GM18498 (cell line): ENCODE results near the gene MCIDAS.

ENCODE experiments used
- ATAC-seq: cut with Tn5 transposase; IDR thresholded peaks from one replicate; pipeline ENCODE4 v1.9.1; 2021; ENCODE audit warnings: mild to moderate bottlenecking, moderate library complexity; ENCODE audit not compliant: unreplicated experiment

MCIDAS gene

DNA sequence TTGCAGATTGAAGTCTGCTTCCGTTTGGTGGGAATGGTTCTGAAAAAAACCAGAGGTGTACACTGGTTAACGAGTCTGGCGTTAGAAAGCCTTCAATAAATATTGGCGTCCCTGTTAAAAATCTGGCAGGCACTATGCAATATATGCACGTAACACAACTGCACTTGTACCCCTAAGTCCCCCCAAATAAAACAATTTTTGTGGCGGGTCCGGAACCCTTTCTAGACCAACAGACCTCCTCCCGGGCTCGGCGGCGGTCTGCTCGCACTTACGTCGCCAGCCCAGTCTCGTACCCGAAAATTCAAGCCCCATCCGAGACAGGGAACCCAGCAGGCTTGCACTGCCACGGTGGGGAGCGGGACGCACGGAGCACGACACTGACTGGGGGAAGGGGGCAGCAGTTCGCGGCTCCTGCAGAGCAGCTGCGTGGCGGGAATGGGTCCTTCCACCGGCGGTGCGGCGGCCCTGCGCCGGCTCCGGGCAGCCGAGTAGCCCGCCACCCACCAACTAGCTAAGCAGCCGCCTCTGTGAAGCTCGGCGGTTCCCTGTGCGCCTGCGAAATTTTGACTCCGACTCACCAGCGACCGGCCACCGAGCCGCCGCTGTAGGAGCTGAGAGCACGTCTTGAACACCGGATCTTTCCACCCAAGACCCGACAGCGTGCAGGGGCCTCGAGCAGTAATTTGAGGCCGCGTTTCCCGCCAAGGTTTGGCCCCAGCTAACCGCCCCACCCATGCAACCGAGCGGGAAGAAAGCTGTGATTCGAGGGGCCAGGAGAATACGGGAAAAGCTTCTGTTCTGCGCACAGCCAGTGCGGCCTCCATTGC, 3.9 kb downstream of the MCIDAS start:
- no peak for ATAC-seq

- no peak for ATAC-seq
These were observed 4.8 kb downstream of the MCIDAS start for GRCh38 chr5:55222092-55222984.

GRCh38 chr5:55220433-55221185, 6.5 kb downstream of the MCIDAS start:
- ATAC-seq: no peak

- ATAC-seq: no peak
These were observed 7.3 kb downstream of the MCIDAS start for GRCh38 chr5:55219770-55220169.

DNA sequence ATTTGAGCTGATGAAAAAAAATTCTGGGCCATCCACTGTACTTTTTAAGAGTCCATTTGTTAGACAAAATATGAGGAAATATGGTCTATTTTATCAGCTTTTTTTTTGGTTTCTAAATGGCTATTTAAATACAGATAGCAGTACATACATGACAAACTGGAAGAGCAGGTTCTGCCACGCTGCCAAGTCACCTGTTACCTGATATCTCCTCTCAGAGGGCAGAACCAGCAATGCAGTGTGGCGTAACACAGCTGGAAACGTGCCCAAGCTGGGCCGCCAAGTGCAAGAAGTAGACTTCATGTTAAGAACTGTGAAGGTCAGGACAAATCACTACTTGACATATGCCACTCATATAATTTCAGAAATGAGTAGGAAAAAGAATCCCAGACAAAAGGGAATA, 8.1 kb downstream of the MCIDAS start:
- no peak for ATAC-seq

GRCh38 chr5:55211184-55211874, 15.8 kb downstream of the MCIDAS start:
- ATAC-seq: no peak

GRCh38 chr5:55205001-55205400, 22.1 kb downstream of the MCIDAS start:
- no peak for ATAC-seq

- no peak for ATAC-seq
These were observed 36.0 kb downstream of the MCIDAS start for GRCh38 chr5:55191165-55191564.

- no peak for ATAC-seq
These were observed 38.2 kb downstream of the MCIDAS start for GRCh38 chr5:55188656-55189540.

GRCh38 chr5:55187370-55187769, 39.7 kb downstream of the MCIDAS start:
- no peak for ATAC-seq

DNA sequence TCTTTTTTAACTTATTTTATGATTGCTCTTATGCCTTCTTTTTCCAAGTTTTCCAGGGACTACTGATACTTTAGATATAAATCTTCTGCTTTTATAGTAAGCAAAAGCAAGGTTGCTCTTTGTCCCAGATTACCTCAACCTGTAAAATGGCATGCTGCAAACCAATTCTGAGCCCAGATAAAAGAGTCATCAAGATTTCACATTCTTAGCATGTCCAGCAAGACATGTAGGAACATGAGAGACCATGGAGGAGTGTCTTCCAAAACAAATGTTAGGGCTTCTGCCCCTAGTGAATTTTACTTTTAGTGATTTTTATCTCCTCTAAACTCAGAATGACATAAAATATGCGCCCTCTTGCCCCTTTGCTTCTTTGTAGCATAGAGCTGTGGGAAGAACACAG, 47.1 kb downstream of the MCIDAS start:
- ATAC-seq: no peak

- no peak for ATAC-seq
These were observed 50.0 kb downstream of the MCIDAS start for GRCh38 chr5:55177078-55177477.

DNA sequence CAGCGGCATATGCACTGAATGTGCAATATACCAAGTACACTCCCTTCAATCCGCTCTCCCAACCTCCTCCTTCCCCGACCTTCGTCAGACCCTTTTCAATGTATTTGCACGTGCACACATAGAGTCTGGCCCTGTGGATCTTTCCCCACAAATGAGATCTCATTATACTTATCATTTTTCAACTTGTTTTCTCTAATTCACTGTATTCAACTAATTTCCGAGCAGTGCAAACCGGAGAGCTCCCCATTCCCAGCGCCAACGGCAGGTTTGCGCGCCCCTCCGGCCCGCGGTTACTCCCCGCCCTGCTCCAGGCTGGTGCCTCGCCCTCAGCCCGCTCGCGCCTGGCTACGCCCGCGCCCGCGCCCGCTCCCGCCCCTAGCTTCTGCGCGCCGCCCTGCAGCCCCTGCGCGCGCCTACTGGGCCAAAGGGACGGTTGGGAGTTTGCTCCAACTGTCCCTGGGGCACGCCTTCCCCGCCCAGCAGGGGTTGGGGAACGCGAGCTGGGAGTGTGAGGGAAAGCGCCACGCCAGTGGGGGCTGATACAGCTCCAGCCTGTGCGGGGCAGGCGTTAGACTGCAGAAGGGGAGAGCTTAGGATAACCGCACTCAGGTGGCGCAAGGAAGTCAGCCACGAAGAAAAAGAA, 50.8 kb downstream of the MCIDAS start:
- ATAC-seq: no peak

DNA sequence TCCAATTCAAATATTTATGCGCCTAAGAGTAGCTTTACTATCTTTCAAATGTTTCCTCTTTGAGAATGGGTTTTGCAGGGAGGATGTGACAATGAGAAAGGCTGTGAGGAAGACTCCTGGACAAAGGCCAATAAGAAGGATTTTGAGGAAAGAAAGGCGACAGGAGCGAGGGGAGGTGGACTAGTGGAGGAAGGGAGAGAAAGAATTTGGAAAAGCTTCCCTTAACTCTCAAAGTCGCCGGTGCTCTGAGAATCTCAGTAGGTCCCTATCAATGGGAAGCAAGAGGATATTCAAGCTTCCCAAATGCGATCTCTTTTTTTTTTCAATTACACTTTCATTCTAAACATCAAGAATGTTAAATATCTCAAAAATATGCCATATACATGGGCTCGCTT, 51.3 kb downstream of the MCIDAS start:
- ATAC-seq: no peak

DNA sequence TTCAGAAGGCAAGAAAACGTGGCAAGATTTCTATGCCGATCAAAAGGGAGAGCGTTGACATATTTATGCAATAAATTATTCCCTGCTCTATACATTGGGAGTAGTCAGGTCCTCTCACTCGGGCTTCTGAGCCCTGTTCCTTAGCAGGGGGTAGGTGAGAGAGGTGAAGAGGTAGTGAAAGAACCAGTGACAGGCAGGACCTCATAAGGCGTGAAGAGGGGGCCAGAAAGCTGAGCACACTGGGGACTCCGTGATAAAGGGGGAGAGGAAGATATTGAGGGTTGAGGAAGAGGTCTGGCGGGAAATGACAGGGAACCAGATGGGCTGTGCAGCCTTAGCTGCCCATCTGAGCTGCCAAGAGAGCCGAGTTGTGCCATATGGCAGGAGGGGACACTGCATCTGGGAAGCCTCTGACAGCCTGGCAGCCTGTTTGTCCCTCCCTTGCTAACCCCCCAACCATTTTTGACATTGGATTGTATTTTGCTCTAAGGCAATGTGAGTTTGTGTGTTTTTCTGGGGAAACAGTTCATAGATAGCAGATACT, 53.4 kb downstream of the MCIDAS start:
- peak; percentile 18 for ATAC-seq

DNA sequence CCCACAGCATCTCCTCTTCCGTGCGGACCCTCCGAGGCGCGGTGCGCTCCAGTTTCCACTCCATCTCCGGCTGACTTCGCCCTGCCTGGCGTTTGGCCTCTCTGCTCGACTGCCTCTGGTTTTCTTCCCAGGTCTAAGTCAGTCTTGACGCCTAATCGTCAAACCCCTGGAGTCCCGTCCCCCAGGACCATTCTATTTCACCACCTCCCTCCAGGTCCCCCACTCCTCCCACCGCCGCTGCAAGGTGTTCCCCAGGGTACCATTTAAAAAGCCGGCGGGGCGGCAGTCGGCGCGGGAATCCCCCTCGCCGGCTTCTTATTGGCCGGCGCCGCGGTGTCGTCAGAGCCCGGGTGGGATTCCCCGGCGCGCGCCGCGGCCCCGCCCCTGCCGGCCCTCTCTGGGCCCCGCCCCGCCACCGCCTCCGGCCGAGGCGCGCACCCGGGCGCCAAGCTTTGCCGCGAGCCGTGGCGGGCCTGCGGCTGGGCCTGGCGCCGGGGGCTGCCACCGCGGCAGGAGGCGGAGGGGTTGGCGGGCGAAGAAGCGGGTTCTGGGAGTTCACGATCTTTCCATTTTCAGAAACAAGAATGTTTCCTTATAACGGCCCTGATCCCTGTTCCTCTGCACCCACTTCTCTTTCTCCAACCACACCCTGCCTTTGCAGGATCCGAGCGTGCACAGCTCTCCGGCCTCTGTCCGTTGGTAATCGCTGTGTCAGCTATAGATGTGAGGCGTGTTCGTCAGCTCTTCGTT, 54.0 kb downstream of the MCIDAS start, which contains the start of gene CDC20B:
Gene CDC20B, minus strand, starts transcription at position 241 of the 750 bp plus-strand sequence. Its CDS starts 177 bp downstream, at position 64.
- peak; percentile 93 for ATAC-seq

DNA sequence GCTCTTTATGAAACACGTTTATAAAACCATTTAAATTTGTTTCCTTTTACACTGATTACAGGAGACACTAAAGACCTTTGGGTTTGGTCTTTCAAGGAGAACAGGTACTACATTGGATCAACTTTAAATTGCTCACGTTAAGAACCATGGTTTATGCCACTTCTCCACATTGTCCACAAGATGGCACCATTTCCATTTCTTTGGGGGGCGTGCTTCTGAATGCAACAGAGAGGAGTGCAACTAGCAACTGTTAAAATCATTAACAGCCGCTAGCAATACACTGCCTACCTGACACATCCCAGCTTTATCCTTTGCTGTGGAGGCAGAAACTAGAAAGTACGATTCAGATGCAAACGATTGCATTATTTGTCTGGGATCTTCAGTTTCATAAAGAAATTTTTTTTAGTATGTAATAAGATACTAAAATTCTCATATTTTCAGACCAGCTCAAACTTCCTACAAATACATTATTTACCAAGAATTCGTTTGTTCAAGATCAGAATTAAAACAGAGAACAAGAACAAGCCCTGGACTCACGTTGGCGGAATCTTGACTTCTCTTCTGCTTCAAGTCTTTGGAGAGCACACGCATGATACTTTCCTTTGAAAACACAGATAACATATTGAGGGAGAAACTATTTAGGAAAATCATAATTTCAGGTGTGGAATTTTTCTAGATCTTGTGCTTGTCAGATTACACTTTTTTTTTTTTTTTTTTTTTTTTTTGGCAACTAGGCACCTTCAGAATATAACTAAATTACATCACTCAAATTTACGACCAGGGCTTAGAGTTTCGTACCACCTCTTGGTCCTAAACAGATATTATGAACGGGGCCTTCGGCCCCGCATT, 54.8 kb downstream of the MCIDAS start:
- ATAC-seq: peak; percentile 50
